ENCODE measurements around the gene HDLBP. TPM values are rescaled to one million over a fixed set of nuclear protein-coding genes. Genes with fewer than 3 reads are reported as not detected.

The HDLBP gene
- total and polyA plus RNA-seq, 10 of the 15 experiments (the other 5 are each of a cell fraction or from before 2014, with no cell fraction given), result 19.5 to 383 (median 249) TPM

- RAD21 ChIA-PET (ENCODE audit: unreplicated experiment), result no interaction called here
- no peaks in the 10 kb centered on the region for H3K4me1 ChIP-seq (ENCODE audit: control insufficient read depth, insufficient read depth, low read length)
- 100% methylated on average over 3 of the region's 3 CpGs for WGBS (ENCODE audit: insufficient coverage, insufficient replicate concordance, low lambda C conversion rate, missing lambda C conversion rate)
- no peaks in the 10 kb centered on the region; the same call in 1 of the 2 replicates for H3K79me2 ChIP-seq (ENCODE audit: control insufficient read depth, insufficient read depth, low read length)
- ATAC-seq (no peak), DNase-seq (ENCODE audit: low read depth, low spot score) (no peak), FAIRE-seq (no peak)
- no peak overlapping the region for H3K9ac ChIP-seq (ENCODE audit: control insufficient read depth, insufficient read depth, low read length)
- BruUV-seq (replicated peaks), result no TSS peak
- TF ChIP-seq ZSCAN29 (IDR thresholded peaks at IDR 0.05), result no peak
- no peak for TF ChIP-seq FOXM1 (IDR thresholded peaks at IDR 0.05; ENCODE audit: low read depth, low read length)
- TF ChIP-seq ASH2L (IDR thresholded peaks at IDR 0.05; ENCODE audit: borderline replicate concordance, low read depth), result no peak
- no peak for TF ChIP-seq CBFB (IDR thresholded peaks at IDR 0.05; ENCODE audit: low read depth)
- TF ChIP-seq MEF2A (IDR thresholded peaks at IDR 0.05; ENCODE audit: insufficient read depth, low read depth, low read length), result no peak
- TF ChIP-seq ATF7 (IDR thresholded peaks at IDR 0.05; ENCODE audit: low read depth), result no peak
- no peak for TF ChIP-seq EGR1 (IDR thresholded peaks at IDR 0.05; ENCODE audit: borderline replicate concordance in 1 of 2, low read depth in 2 of 2, low read length in 2 of 2)
- no peak for TF ChIP-seq YBX1 (IDR thresholded peaks at IDR 0.05)
- no peak for TF ChIP-seq HDGF (IDR thresholded peaks at IDR 0.05)
- TF ChIP-seq SMAD1 (IDR thresholded peaks at IDR 0.05; ENCODE audit: low read depth, partially characterized antibody), result no peak
- no peak for TF ChIP-seq PAX5 (IDR thresholded peaks at IDR 0.05; ENCODE audit: borderline replicate concordance, low read depth, low read length)
- no peaks in the 10 kb centered on the region; the same call in 1 of the 2 replicates for H4K20me1 ChIP-seq (ENCODE audit: control insufficient read depth, insufficient read depth)
- peaks cover 31 to 45% of the 10 kb centered on the region in 2 experiments for H3K36me3 ChIP-seq (ENCODE audit: control insufficient read depth in 2 of 2, insufficient read depth in 2 of 2, low read length in 1 of 2)
- no peak overlapping the region for H2AFZ ChIP-seq (ENCODE audit: control insufficient read depth, low read depth, low read length)
- H3K27me3 ChIP-seq (replicated peaks in 1 of 2; ENCODE audit: control insufficient read depth in 2 of 2, insufficient read depth in 2 of 2, low read length in 1 of 2), result no peaks in the 10 kb centered on the region
- no peak overlapping the region for H3K4me3 ChIP-seq
- CTCF ChIA-PET, result no interaction called here
- H3K9me3 ChIP-seq (replicated peaks; ENCODE audit: control insufficient read depth, insufficient read depth, low read length), result no peaks in the 10 kb centered on the region
- in situ Hi-C loops (cut with MboI) (no loop called here), intact Hi-C loops (cut with micrococcal nuclease; ENCODE audit: unreplicated experiment) (no loop called here)
- H3K27ac ChIP-seq (ENCODE audit: control insufficient read depth, insufficient read depth), result no peak overlapping the region
- SMC1A ChIA-PET (ENCODE audit: uncharacterized antibody, unreplicated experiment), result no interaction called here
- POLR2A ChIA-PET, result no interaction called here
- no peak overlapping the region for H3K4me2 ChIP-seq (ENCODE audit: control insufficient read depth, insufficient read depth)
These were observed 54.6 kb downstream of the HDLBP start for GRCh38 chr2:241260911-241261310.

Measured in GM12878 (cell line).